HG03575 (cell line): Measurements from ENCODE around the gene CLEC5A.

Experiments
- ATAC-seq: cut with Tn5 transposase; IDR thresholded peaks from one replicate; pipeline ENCODE4 v1.9.1; 2021; ENCODE audit not compliant: unreplicated experiment, insufficient number of reproducible peaks, low FRiP score; ENCODE audit errors: extremely low read depth

The CLEC5A gene

DNA sequence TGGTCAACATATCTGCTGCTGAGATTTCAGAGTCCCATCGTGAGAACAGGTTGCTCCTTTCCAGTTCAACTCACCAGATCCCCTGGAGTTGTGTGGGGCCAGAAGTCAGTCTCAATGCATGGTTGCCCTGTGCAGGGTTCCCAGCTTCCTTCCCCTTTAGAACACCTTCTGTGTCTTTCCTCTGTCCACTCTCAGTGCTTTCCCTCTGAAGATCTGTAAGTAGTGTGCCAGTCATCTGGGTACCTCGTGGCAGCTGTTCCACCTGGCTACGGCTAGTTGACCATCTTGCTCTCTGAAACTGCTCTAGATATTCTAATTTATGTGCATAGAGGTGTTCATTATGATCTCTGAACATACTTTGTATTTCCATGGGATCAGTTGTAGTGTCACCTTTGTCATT is 69.4 kb downstream of the CLEC5A start:
- no peak for ATAC-seq
